Loucy (cell line): Measurements from ENCODE around the gene PROKR2.

Source experiments
- H2AFZ ChIP-seq: fragments of 200-600 bp; sonication (generic); 2 replicates; pipeline ENCODE4 v1.6.0; 2016; ENCODE audit warnings: antibody characterized with exemption, mild to moderate bottlenecking, low read length, moderate library complexity
- H3F3A ChIP-seq: fragments of 200-600 bp; 2 replicates; pipeline ENCODE4 v1.6.0; 2016; ENCODE audit warnings: antibody characterized with exemption, low read depth, mild to moderate bottlenecking
- H3K27me3 ChIP-seq: fragments of 200-600 bp; sonication (generic); 2 replicates; pipeline ENCODE4 v1.6.1; 2014; ENCODE audit warnings: low read length, mild to moderate bottlenecking; ENCODE audit not compliant: insufficient read depth, poor library complexity, severe bottlenecking
- H3K36me3 ChIP-seq: fragments of 200-600 bp; sonication (generic); 2 replicates; pipeline ENCODE4 v1.6.1; 2016; ENCODE audit warnings: low read length; ENCODE audit not compliant: insufficient read depth
- H3K4me1 ChIP-seq: fragments of 200-600 bp; sonication (generic); 2 replicates; pipeline ENCODE4 v1.5.1; 2014; ENCODE audit warnings: low read length, mild to moderate bottlenecking; ENCODE audit not compliant: insufficient read depth, poor library complexity, severe bottlenecking
- H3K4me2 ChIP-seq: fragments of 200-600 bp; sonication (generic); 2 replicates; pipeline ENCODE4 v1.6.0; 2014; ENCODE audit warnings: antibody characterized with exemption, low read length, low read depth, mild to moderate bottlenecking; ENCODE audit not compliant: poor library complexity, severe bottlenecking
- H3K4me3 ChIP-seq: fragments of 200-600 bp; sonication (generic); 2 replicates; pipeline ENCODE4 v1.5.1; 2014; ENCODE audit warnings: low read length, mild to moderate bottlenecking, mixed read lengths; ENCODE audit not compliant: poor library complexity, severe bottlenecking
- H3K79me2 ChIP-seq: fragments of 200-600 bp; sonication (generic); 2 replicates; pipeline ENCODE4 v1.6.1; 2014; ENCODE audit warnings: low read length; ENCODE audit not compliant: insufficient read depth
- H3K9ac ChIP-seq: fragments of 200-600 bp; sonication (generic); 2 replicates; pipeline ENCODE4 v1.6.0; 2014; ENCODE audit warnings: mild to moderate bottlenecking, low read depth, low read length, moderate library complexity; ENCODE audit not compliant: poor library complexity, severe bottlenecking
- H3K9me2 ChIP-seq: fragments of 200-600 bp; sonication (generic); replicated peaks from 2 replicates; pipeline ENCODE4 v1.6.1; 2016; ENCODE audit warnings: low read depth, low read length, mixed read lengths
- H3K9me3 ChIP-seq: fragments of 200-600 bp; sonication (generic); 2 replicates; pipeline ENCODE4 v1.6.1; 2014; ENCODE audit warnings: mild to moderate bottlenecking, antibody characterized with exemption, low read length, low read depth; ENCODE audit not compliant: insufficient read depth
- H4K20me1 ChIP-seq: fragments of 200-600 bp; sonication (generic); 2 replicates; pipeline ENCODE4 v1.6.0; 2014; ENCODE audit warnings: antibody characterized with exemption, low read length, mild to moderate bottlenecking; ENCODE audit not compliant: insufficient read depth, poor library complexity, severe bottlenecking
- EZH2phosphoT487 ChIP-seq: fragments of 200-600 bp; IDR thresholded peaks from 2 replicates; pipeline ENCODE4 v1.6.1; 2018; ENCODE audit warnings: antibody characterized with exemption, mild to moderate bottlenecking, moderate library complexity, borderline replicate concordance
- TF ChIP-seq, protein P1 (sequence below): fragments of 200-600 bp; sonication (generic); conservative IDR thresholded peaks from 2 replicates; pipeline ENCODE4 v1.5.1; 2014; ENCODE audit warnings: mild to moderate bottlenecking, antibody characterized with exemption, low read length

The PROKR2 gene

GRCh38 chr20:5349448-5349847 is 32.7 kb upstream of the PROKR2 start:
- H3K9me2 ChIP-seq, result no peaks in the 10 kb centered on the region
- no peak overlapping the region for H3K4me2 ChIP-seq
- no peaks in the 10 kb centered on the region for H3K9me3 ChIP-seq
- H3K4me3 ChIP-seq, result no peak overlapping the region
- H3K9ac ChIP-seq, result no peak overlapping the region
- no peak overlapping the region for H2AFZ ChIP-seq
- TF ChIP-seq EZH2phosphoT487, result no peak
- TF ChIP-seq, protein P1, sequence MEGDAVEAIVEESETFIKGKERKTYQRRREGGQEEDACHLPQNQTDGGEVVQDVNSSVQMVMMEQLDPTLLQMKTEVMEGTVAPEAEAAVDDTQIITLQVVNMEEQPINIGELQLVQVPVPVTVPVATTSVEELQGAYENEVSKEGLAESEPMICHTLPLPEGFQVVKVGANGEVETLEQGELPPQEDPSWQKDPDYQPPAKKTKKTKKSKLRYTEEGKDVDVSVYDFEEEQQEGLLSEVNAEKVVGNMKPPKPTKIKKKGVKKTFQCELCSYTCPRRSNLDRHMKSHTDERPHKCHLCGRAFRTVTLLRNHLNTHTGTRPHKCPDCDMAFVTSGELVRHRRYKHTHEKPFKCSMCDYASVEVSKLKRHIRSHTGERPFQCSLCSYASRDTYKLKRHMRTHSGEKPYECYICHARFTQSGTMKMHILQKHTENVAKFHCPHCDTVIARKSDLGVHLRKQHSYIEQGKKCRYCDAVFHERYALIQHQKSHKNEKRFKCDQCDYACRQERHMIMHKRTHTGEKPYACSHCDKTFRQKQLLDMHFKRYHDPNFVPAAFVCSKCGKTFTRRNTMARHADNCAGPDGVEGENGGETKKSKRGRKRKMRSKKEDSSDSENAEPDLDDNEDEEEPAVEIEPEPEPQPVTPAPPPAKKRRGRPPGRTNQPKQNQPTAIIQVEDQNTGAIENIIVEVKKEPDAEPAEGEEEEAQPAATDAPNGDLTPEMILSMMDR, result no peak
- no peaks in the 10 kb centered on the region for H3K27me3 ChIP-seq
- no peaks in the 10 kb centered on the region for H3K36me3 ChIP-seq
- H3K4me1 ChIP-seq, result no peaks in the 10 kb centered on the region
- H3K79me2 ChIP-seq, result no peaks in the 10 kb centered on the region
- no peaks in the 10 kb centered on the region for H4K20me1 ChIP-seq
- no peaks in the 10 kb centered on the region for H3F3A ChIP-seq

GRCh38 chr20:5342021-5342420 is 25.3 kb upstream of the PROKR2 start:
- no peaks in the 10 kb centered on the region for H3K79me2 ChIP-seq
- TF ChIP-seq, protein P1, result no peak
- TF ChIP-seq EZH2phosphoT487, result no peak
- H3K4me3 ChIP-seq, result no peak overlapping the region
- no peaks in the 10 kb centered on the region for H4K20me1 ChIP-seq
- no peaks in the 10 kb centered on the region for H3K36me3 ChIP-seq
- no peaks in the 10 kb centered on the region for H3F3A ChIP-seq
- no peak overlapping the region for H3K4me2 ChIP-seq
- H3K9me2 ChIP-seq, result no peaks in the 10 kb centered on the region
- H3K9me3 ChIP-seq, result no peaks in the 10 kb centered on the region; the same call in 1 of the 2 replicates
- no peak overlapping the region for H3K9ac ChIP-seq
- H3K27me3 ChIP-seq, result no peaks in the 10 kb centered on the region
- no peak overlapping the region for H2AFZ ChIP-seq
- no peaks in the 10 kb centered on the region for H3K4me1 ChIP-seq

GRCh38 chr20:5331340-5331739 is 14.6 kb upstream of the PROKR2 start:
- Histone ChIP-seq H2AFZ (no peak overlapping the region), H3K36me3 (no peaks in the 10 kb centered on the region), H3K4me2 (no peak overlapping the region), H3K27me3 (no peaks in the 10 kb centered on the region), H3K9me3 (no peaks in the 10 kb centered on the region), H3K9ac (no peak overlapping the region), H3K79me2 (no peaks in the 10 kb centered on the region), H3K4me3 (no peak overlapping the region), H4K20me1 (no peaks in the 10 kb centered on the region), H3K9me2 (no peaks in the 10 kb centered on the region), H3F3A (no peaks in the 10 kb centered on the region), H3K4me1 (no peaks in the 10 kb centered on the region)
- no peak for TF ChIP-seq EZH2phosphoT487
- TF ChIP-seq, protein P1, result no peak
